Pancreas (tissue), 10 donors: ENCODE results near the gene RAB3C. TPM values are rescaled to one million over a fixed set of nuclear protein-coding genes. Genes with fewer than 3 reads are reported as not detected.
A peak's percentile ranks its signal among the peaks of the same experiment; 100 is the strongest.

Experiments used
- ATAC-seq, 4 donors: fragments of 200-7000 bp; cut with Tn5 transposase; one replicate each; pipeline versions ENCODE4 v1.8.0 to v1.9.1; 2020; ENCODE audit warnings: mild to moderate bottlenecking in 4 of 4, moderate library complexity in 4 of 4
- DNase-seq, 6 donors: peaks; one replicate each; pipeline ENCODE4 v3.0.0-alpha.2; 2020
- FAIRE-seq: peaks from 2 replicates; lab custom pipeline; 2012; peaks lifted over from hg19 to GRCh38; lab: Jason Lieb, UNC
- H3K27ac ChIP-seq, 4 donors: fragments of 200-600 bp; sonication (generic); 1 replicate in 3 of 4; 2 replicates in 1 of 4; pipeline versions ENCODE4 v1.5.0 to v1.8.0; 2020
- H3K27me3 ChIP-seq, 4 donors: fragments of 200-600 bp; one replicate each; pipeline ENCODE4 v1.8.0; 2021
- H3K36me3 ChIP-seq, 3 donors: fragments of 200-600 bp; sonication (generic) in 1 of 3; one replicate each; pipeline versions ENCODE4 v1.5.0 to v1.8.0; 2020 to 2021
- H3K4me1 ChIP-seq, 3 donors: fragments of 200-600 bp; one replicate each; pipeline ENCODE4 v1.8.0; 2021
- H3K4me3 ChIP-seq, 4 donors: fragments of 200-600 bp; sonication (generic) in 2 of 4; one replicate each; pipeline versions ENCODE4 v1.5.0 to v1.8.0; 2020 to 2021
- H3K9me3 ChIP-seq, 4 donors: fragments of 200-600 bp; one replicate each; pipeline ENCODE4 v1.8.0; 2021
- CTCF ChIP-seq, 4 donors: fragments of 200-600 bp; sonication (generic) in 3 of 4; IDR thresholded peaks; one replicate each; pipeline versions ENCODE4 v1.5.0 to v1.8.0; 2021; ENCODE audit warnings: antibody characterized with exemption in 4 of 4
- WGBS, 2 donors: extraction: QIAGEN DNeasy Blood & Tissue Kit; methylation state at CpG; one replicate each; pipeline ENCODE4 v1.1.7; 2013; 5-methylcytosine and 5-hydroxymethylcytosine counted together
- intact Hi-C, 3 donors: fragments of 100-400 bp; cut with DNase I; formaldehyde crosslinking; loops; one replicate each; pipeline versions ENCODE4 v1.11.1 to v1.14.2; 2022
- polyA plus RNA-seq, 2 donors: library from polyadenylated mRNA; stranded (reverse); fragments of 200-250 nt; gene quantifications; one replicate each; pipeline ENCODE4 v1.2.3, GENCODE V29; 2013
- total RNA-seq, 6 donors: library from RNA; stranded (reverse); fragmentation: NEBNext Ultra II Directional in 4 of 6; extraction: Animal tissue kit (Norgen Biotek cat#: 25700) in 4 of 6; gene quantifications; one replicate each; pipeline versions ENCODE4 v1.2.1 to v1.2.4, GENCODE V29; 2021 to 2023
- donor health status: healthy with polysubstance abuse.
- donor health status: DM: no; HTN: no; CAD: no; lungs with moderate emphysema.
- donor health status: DM: no; HTN: no; CAD: no.
- donor health status: control.
- donor health status: control.
- donor health status: Bipolar disorder and iron deficiency.
- donor health status: DM: yes; HTN: yes; CAD: no.
- donor health status: DM: no; HTN: no; CAD: no.
- donor health status: DM: no; HTN: no; CAD: no.
- donor health status: DM: yes; HTN: yes; CAD: no.

RAB3C gene
- total and polyA plus RNA-seq, 8 donors, result 1.7 to 9.0 (median 4.8) TPM

GRCh38 chr5:58670582-58670981 is 87.7 kb downstream of the RAB3C start:
- DNase-seq, result peak in 3 of 6 donors; percentile 10 to 35 (median 11)
- peaks cover 14 to 20% (median 18%) of the 10 kb centered on the region in 3 donors for H3K4me1 ChIP-seq
- H3K9me3 ChIP-seq, result no peaks in the 10 kb centered on the region
- no peak for FAIRE-seq
- H3K36me3 ChIP-seq, result no peaks in the 10 kb centered on the region
- H3K27ac ChIP-seq, result peak overlapping the region; percentile 17 to 84 (median 49)
- intact Hi-C loops, result no loop called here
- no peak overlapping the region for H3K4me3 ChIP-seq
- H3K27me3 ChIP-seq, result no peaks in the 10 kb centered on the region
- WGBS, 2 donors, result 7 to 10% methylated on average over 2 of the region's 2 CpGs
- no peak for TF ChIP-seq CTCF (IDR thresholded peaks at IDR 0.05)
- peak; percentile 89 to 92 (median 90) for ATAC-seq

GRCh38 chr5:58671155-58671554 is 88.3 kb downstream of the RAB3C start:
- intact Hi-C loops, result no loop called here
- Histone ChIP-seq H3K27ac (peak overlapping the region; percentile 17 to 84 (median 49)), H3K9me3 (no peaks in the 10 kb centered on the region), H3K4me1 (peaks cover 14 to 20% (median 18%) of the 10 kb centered on the region in 3 donors), H3K36me3 (no peaks in the 10 kb centered on the region), H3K27me3 (no peaks in the 10 kb centered on the region), H3K4me3 (no peak overlapping the region)
- TF ChIP-seq CTCF (IDR thresholded peaks at IDR 0.05), result no peak
- peak in 4 of 6 donors; percentile 20 to 59 (median 45) for DNase-seq
- WGBS, 2 donors, result 14 to 17% methylated on average over 4 of the region's 4 CpGs
- peak; percentile 83 to 92 (median 89) for ATAC-seq
- no peak for FAIRE-seq

GRCh38 chr5:58672521-58672920 is 89.6 kb downstream of the RAB3C start:
- Histone ChIP-seq H3K27ac (no peak overlapping the region), H3K36me3 (no peaks in the 10 kb centered on the region), H3K27me3 (no peaks in the 10 kb centered on the region), H3K4me1 (peaks cover 14 to 20% (median 18%) of the 10 kb centered on the region in 3 donors), H3K9me3 (no peaks in the 10 kb centered on the region), H3K4me3 (no peak overlapping the region)
- 91 to 93% methylated on average over 2 of the region's 2 CpGs for WGBS, 2 donors
- DNase-seq (no peak), ATAC-seq (no peak), FAIRE-seq (no peak)
- intact Hi-C loops, result no loop called here
- TF ChIP-seq CTCF (IDR thresholded peaks at IDR 0.05), result no peak

GRCh38 chr5:58674070-58674469 is 91.2 kb downstream of the RAB3C start:
- intact Hi-C loops, result no loop called here
- H3K9me3 ChIP-seq, result no peaks in the 10 kb centered on the region
- H3K4me1 ChIP-seq, result peaks cover 14 to 20% (median 18%) of the 10 kb centered on the region in 3 donors
- ATAC-seq (no peak), FAIRE-seq (no peak), DNase-seq (no peak)
- WGBS, 2 donors, result 88 to 93% methylated on average over 2 of the region's 2 CpGs
- H3K27me3 ChIP-seq, result no peaks in the 10 kb centered on the region
- no peak for TF ChIP-seq CTCF (IDR thresholded peaks at IDR 0.05)
- no peak overlapping the region for H3K27ac ChIP-seq
- no peaks in the 10 kb centered on the region for H3K36me3 ChIP-seq
- H3K4me3 ChIP-seq, result no peak overlapping the region

- Histone ChIP-seq H3K9me3 (no peaks in the 10 kb centered on the region), H3K4me3 (no peak overlapping the region), H3K27me3 (no peaks in the 10 kb centered on the region), H3K4me1 (peaks cover 14 to 20% (median 18%) of the 10 kb centered on the region in 3 donors), H3K36me3 (no peaks in the 10 kb centered on the region), H3K27ac (no peak overlapping the region)
- intact Hi-C loops, result no loop called here
- ATAC-seq, result no peak
- no peak for TF ChIP-seq CTCF (IDR thresholded peaks at IDR 0.05)
- FAIRE-seq, result no peak
- 80 to 82% methylated on average over 2 of the region's 2 CpGs for WGBS, 2 donors
- DNase-seq, result no peak
These were observed 91.8 kb downstream of the RAB3C start for GRCh38 chr5:58674711-58675110.
